CD8-positive, alpha-beta memory T cell (primary cell): ENCODE data around the gene TSNAX. TPM values are rescaled to one million over a fixed set of nuclear protein-coding genes. Genes with fewer than 3 reads are reported as not detected.
A peak's percentile ranks its signal among the peaks of the same experiment; 100 is the strongest.
"Not testable (repeated sequence)": the region's sequence is repeated elsewhere in the genome, so short reads cannot be mapped to it uniquely, and the experiment has no call there.

Source experiments
- CTCF ChIA-PET: fragments of 350-600 bp; sonication (Branson Sonifier 250); formaldehyde crosslinking; loops from one replicate; lab custom pipeline; 2021; ENCODE audit warnings: antibody characterized with exemption; lab: Charles Lee
- POLR2A ChIA-PET: fragments of 350-600 bp; sonication (Branson Sonifier 250); formaldehyde crosslinking; loops from one replicate; lab custom pipeline; 2021; ENCODE audit warnings: antibody characterized with exemption; lab: Charles Lee
- DNase-seq, 5 donors: peaks; one replicate each; pipeline versions ENCODE4 v3.0.0 to v3.0.0-alpha.2; 2020 to 2022; ENCODE audit warnings: mixed read lengths in 1 of 5
- H3K27ac ChIP-seq: one replicate; pipeline ENCODE4 v1.7.0; 2013; ENCODE audit warnings: low read depth, mild to moderate bottlenecking, low read length, moderate library complexity
- H3K27me3 ChIP-seq: 2 replicates; pipeline ENCODE4 v1.7.0; 2013; ENCODE audit warnings: low read length, mild to moderate bottlenecking; ENCODE audit not compliant: insufficient read depth, poor library complexity, severe bottlenecking
- H3K36me3 ChIP-seq: 2 replicates; pipeline ENCODE4 v1.7.0; 2013; ENCODE audit warnings: mild to moderate bottlenecking, low read length, moderate library complexity; ENCODE audit not compliant: insufficient read depth
- H3K4me1 ChIP-seq: 2 replicates; pipeline ENCODE4 v1.7.0; 2013; ENCODE audit warnings: mild to moderate bottlenecking, low read length, moderate library complexity; ENCODE audit not compliant: insufficient read depth
- H3K4me3 ChIP-seq: 2 replicates; pipeline ENCODE4 v1.7.0; 2013; ENCODE audit warnings: mild to moderate bottlenecking, low read length
- H3K9me3 ChIP-seq: 2 replicates; pipeline ENCODE4 v1.7.0; 2013; ENCODE audit warnings: mild to moderate bottlenecking, low read length
- H3K27ac Mint-ChIP-seq, 8 donors: one replicate each; pipeline ENCODE4 v1.8.0; 2020 to 2021; ENCODE audit warnings: mixed read lengths in 8 of 8, mild to moderate bottlenecking in 6 of 8, inconsistent platforms in 3 of 8, moderate library complexity in 3 of 8
- H3K27me3 Mint-ChIP-seq, 2 donors: one replicate each; pipeline ENCODE4 v1.8.0; 2020 to 2021; ENCODE audit warnings: mixed read lengths in 2 of 2, mild to moderate bottlenecking in 1 of 2, moderate library complexity in 1 of 2
- H3K36me3 Mint-ChIP-seq, 3 donors: one replicate each; pipeline ENCODE4 v1.8.0; 2020 to 2021; ENCODE audit warnings: mixed read lengths in 3 of 3, inconsistent platforms in 1 of 3, mild to moderate bottlenecking in 1 of 3
- H3K4me1 Mint-ChIP-seq, 3 donors: one replicate each; pipeline ENCODE4 v1.8.0; 2020 to 2021; ENCODE audit warnings: mixed read lengths in 3 of 3, inconsistent platforms in 1 of 3, mild to moderate bottlenecking in 1 of 3
- H3K4me3 Mint-ChIP-seq, 7 donors: one replicate each; pipeline ENCODE4 v1.8.0; 2020 to 2021; ENCODE audit warnings: mixed read lengths in 7 of 7, mild to moderate bottlenecking in 6 of 7, moderate library complexity in 4 of 7, inconsistent platforms in 2 of 7
- H3K9me3 Mint-ChIP-seq, 5 donors: one replicate each; pipeline ENCODE4 v1.8.0; 2020 to 2022; ENCODE audit warnings: mixed read lengths in 5 of 5, mild to moderate bottlenecking in 3 of 5, moderate library complexity in 2 of 5, inconsistent platforms in 1 of 5
- polyA plus RNA-seq: library from polyadenylated mRNA; unstranded; fragments of 300-500 nt; fragmentation: Illumina TruSeq; gene quantifications from one replicate; pipeline ENCODE4 v1.2.3, GENCODE V29; 2021
- total RNA-seq, 2 experiments: library from RNA; stranded (reverse); gene quantifications; one replicate each; pipeline ENCODE4 v1.2.3, GENCODE V29; 2021

Gene TSNAX
- total and polyA plus RNA-seq, 3 experiments from 2014 or later, result 48.0 to 95.0 (median 49.8) TPM

DNA sequence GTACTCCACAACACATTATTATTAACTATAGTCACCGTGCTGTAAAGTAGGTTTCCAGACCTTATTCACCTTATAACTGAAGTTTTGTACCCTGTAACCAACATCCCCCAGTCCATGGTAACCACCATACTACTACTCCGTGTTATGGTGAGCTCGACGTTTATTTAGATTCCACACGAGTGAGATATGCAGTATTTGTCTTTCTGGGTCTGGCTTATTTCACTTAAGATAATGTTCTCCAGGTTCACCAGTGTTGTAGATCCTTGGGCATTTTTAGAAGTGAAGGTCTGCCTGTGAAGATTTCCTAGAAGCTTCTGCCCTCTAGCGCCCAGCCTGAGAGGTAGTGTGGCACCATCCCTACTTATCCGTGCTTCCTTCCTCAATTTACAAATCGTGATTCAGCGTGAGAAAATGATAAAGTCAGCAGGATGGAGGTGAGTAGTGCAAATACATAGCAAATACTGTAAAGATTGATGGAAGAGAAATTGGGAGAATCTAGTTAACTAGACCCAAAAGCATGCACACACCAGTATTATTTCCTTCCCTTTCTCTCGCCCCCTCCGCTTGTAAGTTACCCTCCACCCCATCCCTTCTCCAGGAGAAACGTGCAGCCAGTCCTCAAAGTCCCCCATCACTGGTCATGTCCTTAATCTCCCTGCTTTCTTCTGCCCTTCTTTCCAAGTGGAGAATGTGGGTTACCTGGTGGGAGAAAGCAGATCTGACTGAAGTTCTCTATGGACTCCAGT lies 62.2 kb downstream of the TSNAX start:
- CTCF ChIA-PET, result interaction anchor here (1.2 kb wide), 1 partner anchor 229 kb away, joined by 4 read pairs; no protein-coding TSS in a partner anchor
- Mint-ChIP-seq H3K27ac (no peak overlapping the region), H3K4me1 (no peaks in the 10 kb centered on the region), H3K9me3 (no peaks in the 10 kb centered on the region), H3K4me3 (no peak overlapping the region), H3K27me3 (peaks cover 0 to 5% of the 10 kb centered on the region in 2 donors), H3K36me3 (peaks cover 0 to 4% (median 0%) of the 10 kb centered on the region in 3 donors)
- Histone ChIP-seq H3K27ac (no peak overlapping the region), H3K4me3 (no peak overlapping the region), H3K4me1 (no peaks in the 10 kb centered on the region), H3K36me3 (no peaks in the 10 kb centered on the region), H3K27me3 (no peaks in the 10 kb centered on the region), H3K9me3 (no peaks in the 10 kb centered on the region)
- POLR2A ChIA-PET, result no interaction called here
- peak in 1 of 5 donors; percentile 27 for DNase-seq

DNA sequence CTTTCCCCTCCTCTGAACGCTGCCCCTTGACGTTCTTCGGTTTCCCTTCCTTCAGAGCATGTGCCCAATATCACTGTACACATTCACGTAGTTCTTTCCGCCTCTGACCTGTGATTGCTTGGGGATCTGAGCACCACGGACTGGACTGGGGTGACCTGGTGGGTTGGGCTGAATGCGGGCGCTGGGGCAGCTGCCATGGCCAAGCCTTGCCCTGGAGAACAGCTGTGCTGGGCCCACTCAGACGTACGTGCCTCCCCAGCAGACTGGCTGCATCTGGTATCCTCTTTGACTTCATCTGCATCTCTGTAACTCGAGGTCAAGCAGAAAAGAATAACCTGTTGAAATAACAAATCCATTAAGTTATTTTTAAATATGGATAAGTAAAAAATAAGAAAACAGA lies 63.0 kb downstream of the TSNAX start:
- H3K4me1 Mint-ChIP-seq, result no peaks in the 10 kb centered on the region
- peaks cover 0 to 2% (median 0%) of the 10 kb centered on the region in 3 donors for H3K36me3 Mint-ChIP-seq
- H3K4me3 ChIP-seq, result no peak overlapping the region
- no peaks in the 10 kb centered on the region for H3K27me3 ChIP-seq
- no peak overlapping the region for H3K27ac Mint-ChIP-seq
- no peaks in the 10 kb centered on the region for H3K9me3 Mint-ChIP-seq
- CTCF ChIA-PET, result no interaction called here
- H3K27ac ChIP-seq, result no peak overlapping the region
- no peak for DNase-seq
- H3K36me3 ChIP-seq, result no peaks in the 10 kb centered on the region
- no peaks in the 10 kb centered on the region for H3K4me1 ChIP-seq
- POLR2A ChIA-PET, result no interaction called here
- H3K4me3 Mint-ChIP-seq, result no peak overlapping the region
- peaks cover 0 to 5% of the 10 kb centered on the region in 2 donors for H3K27me3 Mint-ChIP-seq
- no peaks in the 10 kb centered on the region for H3K9me3 ChIP-seq

DNA sequence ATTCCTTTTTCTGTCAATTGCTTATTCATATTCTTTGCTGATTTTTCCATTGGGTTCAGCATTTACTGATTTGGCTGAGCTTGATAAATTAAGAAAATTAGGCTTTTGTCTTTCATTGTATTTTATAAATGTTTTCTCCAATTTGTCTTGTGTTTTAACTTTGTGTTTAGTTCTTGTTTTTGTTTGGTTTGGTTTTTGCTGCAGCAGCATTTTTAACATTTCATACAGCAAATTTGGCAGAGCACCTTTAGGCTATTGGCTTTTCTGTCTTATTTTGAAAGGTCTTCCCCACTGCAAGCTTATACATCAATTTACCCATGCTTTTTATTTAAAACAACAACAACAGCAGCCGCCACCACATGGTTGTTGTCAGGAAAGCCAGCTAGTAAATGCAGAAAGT lies 64.3 kb downstream of the TSNAX start:
- POLR2A ChIA-PET, result no interaction called here
- CTCF ChIA-PET, result interaction anchor here (0.6 kb wide), 1 partner anchor 231 kb away, joined by 3 read pairs; no protein-coding TSS in a partner anchor
- Histone ChIP-seq H3K27me3 (no peaks in the 10 kb centered on the region), H3K4me3 (no peak overlapping the region), H3K9me3 (no peaks in the 10 kb centered on the region), H3K27ac (no peak overlapping the region), H3K4me1 (no peaks in the 10 kb centered on the region), H3K36me3 (no peaks in the 10 kb centered on the region)
- Mint-ChIP-seq H3K27ac (no peak overlapping the region), H3K36me3 (peaks cover 0 to 2% (median 0%) of the 10 kb centered on the region in 3 donors), H3K27me3 (peaks cover 0 to 5% of the 10 kb centered on the region in 2 donors), H3K4me3 (no peak overlapping the region), H3K9me3 (no peaks in the 10 kb centered on the region), H3K4me1 (no peaks in the 10 kb centered on the region)
- DNase-seq, result no peak

DNA sequence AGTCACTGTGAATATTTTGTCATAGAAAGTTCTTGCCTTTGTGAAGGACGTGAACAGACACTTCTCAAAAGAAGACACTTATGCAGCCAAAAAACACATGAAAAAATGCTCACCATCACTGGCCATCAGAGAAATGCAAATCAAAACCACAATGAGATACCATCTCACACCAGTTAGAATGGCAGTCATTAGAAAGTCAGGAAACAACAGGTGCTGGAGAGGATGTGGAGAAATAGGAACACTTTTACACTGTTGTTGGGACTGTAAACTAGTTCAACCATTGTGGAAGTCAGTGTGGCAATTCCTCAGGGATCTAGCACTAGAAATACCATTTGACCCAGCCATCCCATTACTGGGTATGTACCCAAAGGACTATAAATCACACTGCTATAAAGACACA lies 64.8 kb downstream of the TSNAX start:
- H3K27me3 Mint-ChIP-seq, H3K36me3 Mint-ChIP-seq, H3K4me3 Mint-ChIP-seq, H3K9me3 ChIP-seq, DNase-seq, CTCF ChIA-PET, H3K4me3 ChIP-seq, H3K9me3 Mint-ChIP-seq, H3K4me1 Mint-ChIP-seq, H3K27me3 ChIP-seq, H3K4me1 ChIP-seq, POLR2A ChIA-PET, H3K27ac Mint-ChIP-seq, H3K36me3 ChIP-seq, H3K27ac ChIP-seq: not testable (repeated sequence)

DNA sequence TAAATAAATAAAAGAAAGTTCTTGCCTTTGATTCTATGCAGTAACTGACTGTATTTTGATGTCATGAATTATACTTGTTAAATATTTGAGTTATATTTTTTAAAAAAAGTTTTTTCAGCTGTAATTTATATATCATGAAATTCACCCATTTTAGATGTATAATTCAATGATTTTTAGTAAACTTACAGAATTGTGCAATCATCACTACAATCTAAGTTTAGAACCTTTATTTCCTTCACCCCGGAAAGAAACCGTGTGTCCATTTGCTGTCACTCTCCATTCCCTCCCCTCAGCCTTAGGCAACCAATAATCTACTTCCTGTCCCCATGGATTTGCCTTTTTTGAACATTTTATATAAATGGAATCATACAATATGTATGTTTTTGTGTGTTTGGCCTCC lies 65.7 kb downstream of the TSNAX start:
- H3K4me3 ChIP-seq, result no peak overlapping the region
- Mint-ChIP-seq H3K9me3 (no peaks in the 10 kb centered on the region), H3K4me3 (no peak overlapping the region), H3K27ac (peak overlapping the region in 1 of 8 donors; percentile 2), H3K4me1 (no peaks in the 10 kb centered on the region), H3K27me3 (peaks cover 0 to 3% of the 10 kb centered on the region in 2 donors), H3K36me3 (no peaks in the 10 kb centered on the region)
- no peaks in the 10 kb centered on the region for H3K9me3 ChIP-seq
- H3K27ac ChIP-seq, result no peak overlapping the region
- H3K4me1 ChIP-seq, result no peaks in the 10 kb centered on the region
- ChIA-PET POLR2A (no interaction called here), CTCF (interaction anchor here (1.1 kb wide), 1 partner anchor 13 kb away, joined by 3 read pairs; no protein-coding TSS in a partner anchor)
- no peaks in the 10 kb centered on the region for H3K36me3 ChIP-seq
- no peak for DNase-seq
- no peaks in the 10 kb centered on the region for H3K27me3 ChIP-seq

DNA sequence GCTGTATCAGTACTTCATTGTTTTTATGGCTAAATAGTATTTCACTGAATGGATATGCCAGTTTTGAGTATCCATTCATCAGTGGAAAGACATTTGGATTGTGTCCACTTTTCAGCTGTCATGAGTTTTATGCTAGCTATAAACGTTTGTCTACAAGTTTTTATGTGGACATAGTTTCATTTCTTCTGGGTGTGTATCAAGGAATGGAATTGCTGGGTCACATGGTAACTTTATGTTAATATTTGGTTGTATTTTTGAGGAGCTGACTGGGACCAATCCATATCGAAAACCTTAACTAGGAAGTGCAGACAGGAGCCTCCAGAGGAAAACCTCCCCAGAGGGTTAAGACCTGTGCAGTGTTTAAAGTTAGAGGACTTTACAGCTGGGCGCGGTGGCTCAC lies 66.3 kb downstream of the TSNAX start:
- no peak overlapping the region for H3K27ac Mint-ChIP-seq
- Histone ChIP-seq H3K36me3 (no peaks in the 10 kb centered on the region), H3K27me3 (no peaks in the 10 kb centered on the region), H3K4me1 (no peaks in the 10 kb centered on the region), H3K9me3 (no peaks in the 10 kb centered on the region), H3K4me3 (no peak overlapping the region), H3K27ac (no peak overlapping the region)
- H3K9me3 Mint-ChIP-seq, result no peaks in the 10 kb centered on the region
- H3K27me3 Mint-ChIP-seq, result peaks cover 0 to 3% of the 10 kb centered on the region in 2 donors
- no peak for DNase-seq
- POLR2A ChIA-PET, result no interaction called here
- no peaks in the 10 kb centered on the region for H3K36me3 Mint-ChIP-seq
- H3K4me3 Mint-ChIP-seq, result no peak overlapping the region
- no peaks in the 10 kb centered on the region for H3K4me1 Mint-ChIP-seq
- CTCF ChIA-PET, result interaction anchor here (1.1 kb wide), 1 partner anchor 14 kb away, joined by 3 read pairs; no protein-coding TSS in a partner anchor

DNA sequence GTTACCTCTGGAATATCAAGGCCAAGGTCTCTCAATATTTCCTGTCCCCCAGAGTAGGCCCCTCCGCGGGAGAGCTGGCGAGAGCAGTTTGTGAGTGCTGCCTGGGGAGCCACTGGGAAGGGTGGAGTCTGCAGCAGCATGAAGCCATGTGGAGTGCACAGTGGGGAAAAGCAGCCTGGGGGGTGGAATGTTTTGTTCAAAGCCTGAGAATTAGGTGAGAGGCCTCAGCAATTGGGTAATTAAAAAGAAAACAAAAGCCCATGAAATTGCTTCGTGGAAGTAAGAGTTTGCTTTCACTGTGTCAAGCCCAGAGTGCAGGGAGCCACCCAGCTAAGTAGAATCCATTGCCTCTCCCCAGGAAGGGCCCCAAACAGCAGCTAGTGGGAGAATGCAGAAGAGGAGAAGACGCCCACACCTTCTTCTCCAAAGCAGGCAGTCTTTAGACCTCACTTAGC lies 67.9 kb downstream of the TSNAX start:
- Mint-ChIP-seq H3K27me3 (peaks cover 0 to 3% of the 10 kb centered on the region in 2 donors), H3K4me3 (no peak overlapping the region), H3K4me1 (no peaks in the 10 kb centered on the region), H3K27ac (no peak overlapping the region), H3K36me3 (no peaks in the 10 kb centered on the region), H3K9me3 (no peaks in the 10 kb centered on the region)
- H3K27me3 ChIP-seq, result no peaks in the 10 kb centered on the region
- CTCF ChIA-PET, result no interaction called here
- H3K9me3 ChIP-seq, result no peaks in the 10 kb centered on the region
- POLR2A ChIA-PET, result no interaction called here
- no peak for DNase-seq
- no peaks in the 10 kb centered on the region for H3K4me1 ChIP-seq
- H3K27ac ChIP-seq, result no peak overlapping the region
- H3K4me3 ChIP-seq, result no peak overlapping the region
- H3K36me3 ChIP-seq, result no peaks in the 10 kb centered on the region

DNA sequence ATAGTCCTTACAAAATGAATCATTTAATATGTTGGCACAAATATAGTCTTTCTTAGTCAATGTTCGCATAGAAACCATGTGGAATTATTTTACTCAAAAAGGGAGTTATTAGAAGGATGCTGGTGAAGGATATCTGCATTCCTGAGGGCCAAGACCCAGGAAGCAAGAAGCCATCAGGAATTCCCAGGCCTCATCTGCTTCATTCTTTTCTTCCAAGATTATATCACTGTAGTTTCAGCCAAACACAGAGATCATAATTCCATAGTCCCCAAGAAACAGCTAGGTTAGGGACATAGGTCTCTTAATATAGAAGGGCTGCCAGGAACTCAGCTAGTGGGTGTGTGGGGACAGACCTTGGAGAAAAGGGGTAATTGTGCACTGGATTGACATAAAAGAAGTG lies 69.5 kb downstream of the TSNAX start:
- no peaks in the 10 kb centered on the region for H3K4me1 ChIP-seq
- no peak overlapping the region for H3K4me3 ChIP-seq
- no peak overlapping the region for H3K27ac ChIP-seq
- no peak overlapping the region for H3K4me3 Mint-ChIP-seq
- no peaks in the 10 kb centered on the region for H3K4me1 Mint-ChIP-seq
- ChIA-PET POLR2A (no interaction called here), CTCF (no interaction called here)
- H3K27me3 ChIP-seq, result no peaks in the 10 kb centered on the region
- peaks cover 0 to under 1% of the 10 kb centered on the region in 2 donors for H3K27me3 Mint-ChIP-seq
- H3K27ac Mint-ChIP-seq, result no peak overlapping the region
- H3K9me3 Mint-ChIP-seq, result no peaks in the 10 kb centered on the region
- H3K36me3 Mint-ChIP-seq, result no peaks in the 10 kb centered on the region
- no peaks in the 10 kb centered on the region for H3K9me3 ChIP-seq
- no peak for DNase-seq
- no peaks in the 10 kb centered on the region for H3K36me3 ChIP-seq
